K562 (cell line): Measurements from ENCODE around the gene FAM110D. TPM values are rescaled to one million over a fixed set of nuclear protein-coding genes. Genes with fewer than 3 reads are reported as not detected.

Experiments
- CREB3L1 ChIP-seq: fragments of 450-650 bp; IDR thresholded peaks from 2 replicates; pipeline ENCODE4 v1.6.1; 2014; ENCODE audit warnings: low read depth, mild to moderate bottlenecking, moderate library complexity, borderline replicate concordance
- MLLT1 ChIP-seq, 2 experiments: fragments of 450-650 bp; IDR thresholded peaks; 2 replicates each; pipeline ENCODE4 v1.6.1; 2016
- PBX2 ChIP-seq, 2 experiments: IDR thresholded peaks in 1 of 2; conservative IDR thresholded peaks in 1 of 2; 2 replicates each; pipeline ENCODE4 v1.6.1; 2016; ENCODE audit warnings: low read depth in 2 of 2, mild to moderate bottlenecking in 1 of 2, missing compliant biosample characterization in 1 of 2, missing genetic modification characterization in 1 of 2, moderate library complexity in 1 of 2
- PKNOX1 ChIP-seq: fragments of 450-650 bp; IDR thresholded peaks from 2 replicates; pipeline ENCODE4 v1.6.1; 2016
- RREB1 ChIP-seq: fragments of 250-450 bp; sonication (Bioruptor Pico); IDR thresholded peaks from 2 replicates; pipeline ENCODE4 v1.4.0; 2020
- SMAD3 ChIP-seq: fragments of 450-650 bp; formaldehyde crosslinking; conservative IDR thresholded peaks from 2 replicates; pipeline ENCODE4 v1.4.0; 2020; ENCODE audit warnings: mild to moderate bottlenecking
- TFAM ChIP-seq: fragments of 250-450 bp; sonication (Bioruptor Pico); conservative IDR thresholded peaks from 2 replicates; pipeline ENCODE4 v1.5.0; 2021; ENCODE audit warnings: mild to moderate bottlenecking, moderate library complexity
- ZBTB17 ChIP-seq: fragments of 450-650 bp; formaldehyde crosslinking; IDR thresholded peaks from 2 replicates; pipeline ENCODE4 v1.4.0; 2020; ENCODE audit warnings: mild to moderate bottlenecking
- ZNF586 ChIP-seq: fragments of 450-650 bp; formaldehyde crosslinking; conservative IDR thresholded peaks from 2 replicates; pipeline ENCODE4 v1.4.0; 2020; ENCODE audit warnings: mild to moderate bottlenecking, moderate library complexity
- polyA plus RNA-seq, 8 experiments: library from polyadenylated mRNA; depleted of rRNA in 4 of 8; stranded (reverse) in 5 of 8; unstranded in 3 of 8; fragments of >200 nt; fragmentation: Nextera tagmentation in 2 of 8; fragmentation: Illumina TruSeq in 1 of 8; extraction: Ambion mirVana in 2 of 8; extraction: Trizol in 1 of 8; gene quantifications; 2 replicates each; pipeline versions ENCODE4 v1.2.1 to v1.2.3, GENCODE V29; 2011 to 2014; ENCODE audit warnings: inconsistent platforms in 1 of 8, missing spikeins in 1 of 8
- total RNA-seq, 7 experiments: library from RNA; depleted of rRNA in 6 of 7; stranded (reverse); fragments of >200 nt in 6 of 7; fragmentation: Illumina TruSeq in 2 of 7; extraction: Trizol in 2 of 7; gene quantifications; 2 replicates each; pipeline versions ENCODE4 v1.2.1 to v1.2.3, GENCODE V29; 2011 to 2021; ENCODE audit warnings: low replicate concordance in 1 of 7

FAM110D gene
- total and polyA plus RNA-seq, 9 of the 15 experiments (the other 6 are each of a cell fraction or from before 2014, with no cell fraction given) = 0.04 to 1.1 (median 0.33) TPM

- TF ChIP-seq RREB1 (CRISPR knock-in tag) = peak; percentile 53; the same call in 1 of the 2 replicates
- TF ChIP-seq ZNF586 (CRISPR knock-in tag) = no peak
- peak; percentile 88 for TF ChIP-seq SMAD3 (CRISPR knock-in tag)
- TF ChIP-seq TFAM = no peak
- TF ChIP-seq CREB3L1 = no peak
- peak; percentile 61; the same call in 1 of the 2 replicates for TF ChIP-seq ZBTB17
- TF ChIP-seq PBX2 (CRISPR knock-in tag; IDR thresholded peaks at IDR 0.05; ENCODE audit: low read depth) = no peak
- TF ChIP-seq PBX2 (tag; conservative IDR thresholded peaks at IDR 0.05; ENCODE audit: low read depth) = peak; percentile 74
- TF ChIP-seq PKNOX1 = peak; percentile 37
- 0 out of 4 replicates have a peak, but pooled peaks of 1 of the 2 experiments have one; percentile 15 for TF ChIP-seq MLLT1 (IDR thresholded peaks at IDR 0.05)
Measured at GRCh38 chr1:26124418-26125331, 34.2 kb upstream of the FAM110D start (continued).
